Liver (tissue), 3 donors: ENCODE data around the gene IGSF6.
"Not testable (repeated sequence)": the region's sequence is repeated elsewhere in the genome, so short reads cannot be mapped to it uniquely, and the experiment has no call there.

Experiments used
- EGR1 ChIP-seq, 2 donors: IDR thresholded peaks; 2 replicates each; pipeline ENCODE4 v1.6.1; 2016 to 2018; ENCODE audit warnings: antibody characterized with exemption in 2 of 2, low read depth in 2 of 2
- FOXA1 ChIP-seq: IDR thresholded peaks from 2 replicates; pipeline ENCODE4 v1.6.1; 2016; ENCODE audit warnings: antibody characterized with exemption
- GABPA ChIP-seq, 2 donors: IDR thresholded peaks in 1 of 2; conservative IDR thresholded peaks in 1 of 2; 2 replicates each; pipeline ENCODE4 v1.6.1; 2016; ENCODE audit warnings: antibody characterized with exemption in 2 of 2, mild to moderate bottlenecking in 1 of 2, moderate library complexity in 1 of 2
- JUND ChIP-seq, 2 donors: IDR thresholded peaks; 2 replicates each; pipeline ENCODE4 v1.6.1; 2016; ENCODE audit warnings: antibody characterized with exemption in 2 of 2
- MAX ChIP-seq: IDR thresholded peaks from 2 replicates; pipeline ENCODE4 v1.6.1; 2016; ENCODE audit warnings: antibody characterized with exemption
- NR2F2 ChIP-seq: IDR thresholded peaks from 2 replicates; pipeline ENCODE4 v1.6.1; 2016; ENCODE audit warnings: antibody characterized with exemption
- SP1 ChIP-seq: IDR thresholded peaks from 2 replicates; pipeline ENCODE4 v1.6.1; 2018; ENCODE audit warnings: antibody characterized with exemption, mild to moderate bottlenecking
- TAF1 ChIP-seq: conservative IDR thresholded peaks from 2 replicates; pipeline ENCODE4 v1.6.1; 2016; ENCODE audit warnings: antibody characterized with exemption, mild to moderate bottlenecking
- YY1 ChIP-seq: IDR thresholded peaks from 2 replicates; pipeline ENCODE4 v1.6.1; 2016; ENCODE audit warnings: antibody characterized with exemption, mild to moderate bottlenecking
- TF ChIP-seq, protein P1 (sequence below): fragments of 150-350 bp; IDR thresholded peaks from 2 replicates; pipeline ENCODE4 v1.5.1; 2017; ENCODE audit warnings: improper control_type of control experiment, low read depth, low read length; ENCODE audit not compliant: missing input control
- TF ChIP-seq, protein P2 (sequence below): IDR thresholded peaks from 2 replicates; pipeline ENCODE4 v1.6.1; 2016; ENCODE audit warnings: antibody characterized with exemption, mild to moderate bottlenecking
- TF ChIP-seq, protein P3 (sequence below): IDR thresholded peaks from 2 replicates; pipeline ENCODE4 v1.6.1; 2016; ENCODE audit warnings: antibody characterized with exemption
- donor health status: healthy.
- donor health status: healthy.

DNA sequence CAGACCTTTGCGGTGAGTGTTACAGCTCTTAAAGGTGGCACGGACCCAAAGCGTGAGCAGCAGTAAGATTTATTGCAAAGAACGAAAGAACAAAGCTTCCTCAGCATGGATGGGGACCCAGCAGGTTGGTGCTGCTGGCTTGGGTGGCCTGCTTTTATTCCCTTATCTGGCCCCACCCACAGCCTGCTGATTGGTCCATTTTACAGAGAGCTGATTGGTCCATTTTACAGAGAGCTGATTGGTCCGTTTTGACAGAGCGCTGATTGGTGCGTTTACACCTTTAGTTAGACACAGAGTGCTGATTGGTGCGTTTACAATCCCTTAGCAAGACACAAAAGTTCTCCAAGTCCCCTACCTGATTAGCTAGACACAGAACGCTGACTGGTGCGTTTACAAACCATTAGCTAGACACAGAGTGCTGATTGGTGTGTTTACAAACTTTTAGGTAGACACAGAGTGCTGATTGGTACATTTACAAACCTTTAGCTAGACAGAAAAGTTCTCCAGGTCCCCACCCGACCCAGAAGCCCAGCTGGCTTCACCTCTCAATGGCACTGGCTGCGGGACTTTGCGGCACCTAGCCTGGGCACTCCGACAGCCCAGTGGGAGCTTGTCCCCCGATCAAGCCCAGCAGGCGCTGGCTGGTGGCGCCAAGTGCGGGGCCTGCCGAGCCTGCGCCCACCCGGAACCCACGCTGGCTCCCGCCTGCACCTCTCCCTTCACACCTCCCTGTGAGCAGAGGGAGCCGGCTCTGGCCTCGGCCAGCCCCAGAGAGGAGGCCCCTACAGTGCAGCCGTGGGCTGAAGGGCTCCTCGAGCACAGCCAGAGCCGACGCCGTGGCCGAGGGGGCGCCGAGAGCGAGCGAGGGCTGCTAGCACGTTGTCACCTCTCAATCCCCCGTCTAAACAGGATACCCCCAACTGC is 22.5 kb downstream of the IGSF6 start:
- TF ChIP-seq, protein P1, sequence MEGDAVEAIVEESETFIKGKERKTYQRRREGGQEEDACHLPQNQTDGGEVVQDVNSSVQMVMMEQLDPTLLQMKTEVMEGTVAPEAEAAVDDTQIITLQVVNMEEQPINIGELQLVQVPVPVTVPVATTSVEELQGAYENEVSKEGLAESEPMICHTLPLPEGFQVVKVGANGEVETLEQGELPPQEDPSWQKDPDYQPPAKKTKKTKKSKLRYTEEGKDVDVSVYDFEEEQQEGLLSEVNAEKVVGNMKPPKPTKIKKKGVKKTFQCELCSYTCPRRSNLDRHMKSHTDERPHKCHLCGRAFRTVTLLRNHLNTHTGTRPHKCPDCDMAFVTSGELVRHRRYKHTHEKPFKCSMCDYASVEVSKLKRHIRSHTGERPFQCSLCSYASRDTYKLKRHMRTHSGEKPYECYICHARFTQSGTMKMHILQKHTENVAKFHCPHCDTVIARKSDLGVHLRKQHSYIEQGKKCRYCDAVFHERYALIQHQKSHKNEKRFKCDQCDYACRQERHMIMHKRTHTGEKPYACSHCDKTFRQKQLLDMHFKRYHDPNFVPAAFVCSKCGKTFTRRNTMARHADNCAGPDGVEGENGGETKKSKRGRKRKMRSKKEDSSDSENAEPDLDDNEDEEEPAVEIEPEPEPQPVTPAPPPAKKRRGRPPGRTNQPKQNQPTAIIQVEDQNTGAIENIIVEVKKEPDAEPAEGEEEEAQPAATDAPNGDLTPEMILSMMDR: not testable (repeated sequence)
- not testable (repeated sequence) for TF ChIP-seq GABPA (IDR thresholded peaks at IDR 0.05 in 1 of 2, conservative IDR thresholded peaks at IDR 0.05 in 1 of 2); EGR1 (IDR thresholded peaks at IDR 0.05; ENCODE audit: low read depth in 2 of 2); JUND (IDR thresholded peaks at IDR 0.05); TAF1; MAX; NR2F2; FOXA1; SP1; YY1
- TF ChIP-seq, protein P2, sequence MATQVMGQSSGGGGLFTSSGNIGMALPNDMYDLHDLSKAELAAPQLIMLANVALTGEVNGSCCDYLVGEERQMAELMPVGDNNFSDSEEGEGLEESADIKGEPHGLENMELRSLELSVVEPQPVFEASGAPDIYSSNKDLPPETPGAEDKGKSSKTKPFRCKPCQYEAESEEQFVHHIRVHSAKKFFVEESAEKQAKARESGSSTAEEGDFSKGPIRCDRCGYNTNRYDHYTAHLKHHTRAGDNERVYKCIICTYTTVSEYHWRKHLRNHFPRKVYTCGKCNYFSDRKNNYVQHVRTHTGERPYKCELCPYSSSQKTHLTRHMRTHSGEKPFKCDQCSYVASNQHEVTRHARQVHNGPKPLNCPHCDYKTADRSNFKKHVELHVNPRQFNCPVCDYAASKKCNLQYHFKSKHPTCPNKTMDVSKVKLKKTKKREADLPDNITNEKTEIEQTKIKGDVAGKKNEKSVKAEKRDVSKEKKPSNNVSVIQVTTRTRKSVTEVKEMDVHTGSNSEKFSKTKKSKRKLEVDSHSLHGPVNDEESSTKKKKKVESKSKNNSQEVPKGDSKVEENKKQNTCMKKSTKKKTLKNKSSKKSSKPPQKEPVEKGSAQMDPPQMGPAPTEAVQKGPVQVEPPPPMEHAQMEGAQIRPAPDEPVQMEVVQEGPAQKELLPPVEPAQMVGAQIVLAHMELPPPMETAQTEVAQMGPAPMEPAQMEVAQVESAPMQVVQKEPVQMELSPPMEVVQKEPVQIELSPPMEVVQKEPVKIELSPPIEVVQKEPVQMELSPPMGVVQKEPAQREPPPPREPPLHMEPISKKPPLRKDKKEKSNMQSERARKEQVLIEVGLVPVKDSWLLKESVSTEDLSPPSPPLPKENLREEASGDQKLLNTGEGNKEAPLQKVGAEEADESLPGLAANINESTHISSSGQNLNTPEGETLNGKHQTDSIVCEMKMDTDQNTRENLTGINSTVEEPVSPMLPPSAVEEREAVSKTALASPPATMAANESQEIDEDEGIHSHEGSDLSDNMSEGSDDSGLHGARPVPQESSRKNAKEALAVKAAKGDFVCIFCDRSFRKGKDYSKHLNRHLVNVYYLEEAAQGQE: not testable (repeated sequence)
- TF ChIP-seq, protein P3, sequence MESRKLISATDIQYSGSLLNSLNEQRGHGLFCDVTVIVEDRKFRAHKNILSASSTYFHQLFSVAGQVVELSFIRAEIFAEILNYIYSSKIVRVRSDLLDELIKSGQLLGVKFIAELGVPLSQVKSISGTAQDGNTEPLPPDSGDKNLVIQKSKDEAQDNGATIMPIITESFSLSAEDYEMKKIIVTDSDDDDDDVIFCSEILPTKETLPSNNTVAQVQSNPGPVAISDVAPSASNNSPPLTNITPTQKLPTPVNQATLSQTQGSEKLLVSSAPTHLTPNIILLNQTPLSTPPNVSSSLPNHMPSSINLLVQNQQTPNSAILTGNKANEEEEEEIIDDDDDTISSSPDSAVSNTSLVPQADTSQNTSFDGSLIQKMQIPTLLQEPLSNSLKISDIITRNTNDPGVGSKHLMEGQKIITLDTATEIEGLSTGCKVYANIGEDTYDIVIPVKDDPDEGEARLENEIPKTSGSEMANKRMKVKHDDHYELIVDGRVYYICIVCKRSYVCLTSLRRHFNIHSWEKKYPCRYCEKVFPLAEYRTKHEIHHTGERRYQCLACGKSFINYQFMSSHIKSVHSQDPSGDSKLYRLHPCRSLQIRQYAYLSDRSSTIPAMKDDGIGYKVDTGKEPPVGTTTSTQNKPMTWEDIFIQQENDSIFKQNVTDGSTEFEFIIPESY: not testable (repeated sequence)
